IMR-90 (cell line): ENCODE data around the gene RPH3AL. TPM values are rescaled to one million over a fixed set of nuclear protein-coding genes. Genes with fewer than 3 reads are reported as not detected.

Experiments
- ATAC-seq: fragments of 200-7000 bp; cut with Tn5 transposase; 2 replicates; pipeline ENCODE4 v1.9.1; 2020; ENCODE audit warnings: low read depth, mild to moderate bottlenecking, moderate library complexity
- BruUV-seq: library from RNA; stranded (reverse); fragments of 400-500 nt; replicated peaks from 2 replicates; lab custom pipeline; 2021; lab: Mats Ljungman, UMichigan
- CTCF ChIA-PET: fragments of 300-600 bp; formaldehyde crosslinking; extraction: SDS; loops from one replicate; lab custom pipeline; 2021; ENCODE audit warnings: antibody characterized with exemption; lab: Yijun Ruan, JAX
- POLR2A ChIA-PET: fragments of 300-600 bp; sonication (Branson Sonifier 250); formaldehyde crosslinking; loops from one replicate; lab custom pipeline; 2022; ENCODE audit warnings: antibody characterized with exemption; ENCODE audit not compliant: unreplicated experiment; lab: Charles Lee
- DNase-seq: peaks from one replicate; pipeline ENCODE4 v3.0.0; 2013
- H2AFZ ChIP-seq: replicated peaks from 2 replicates; pipeline ENCODE3; 2013; ENCODE audit warnings: low read length, mild to moderate bottlenecking; ENCODE audit not compliant: poor library complexity
- H2AK5ac ChIP-seq: 2 replicates; pipeline ENCODE4 v1.6.1; 2013; ENCODE audit warnings: low read depth, low read length, inconsistent platforms
- H2AK9ac ChIP-seq: replicated peaks from 2 replicates; pipeline ENCODE3; 2013; ENCODE audit warnings: mild to moderate bottlenecking, low read depth, low read length, moderate library complexity; ENCODE audit not compliant: poor library complexity
- H2BK120ac ChIP-seq: 2 replicates; pipeline ENCODE4 v1.6.1; 2013; ENCODE audit warnings: low read depth, low read length, inconsistent platforms
- H2BK15ac ChIP-seq: 3 replicates; pipeline ENCODE4 v1.6.1; 2013; ENCODE audit warnings: low read depth, low read length, inconsistent platforms
- H2BK20ac ChIP-seq: 2 replicates; pipeline ENCODE4 v1.6.1; 2013; ENCODE audit warnings: low read depth, mild to moderate bottlenecking, inconsistent platforms, low read length, moderate library complexity
- H2BK5ac ChIP-seq: 2 replicates; pipeline ENCODE4 v1.6.1; 2013; ENCODE audit warnings: mild to moderate bottlenecking, low read depth, low read length, inconsistent platforms; ENCODE audit not compliant: poor library complexity, severe bottlenecking
- H3K14ac ChIP-seq: replicated peaks from 2 replicates; pipeline ENCODE4 v1.6.1; 2013; ENCODE audit warnings: low read depth, low read length, inconsistent platforms
- H3K18ac ChIP-seq: 2 replicates; pipeline ENCODE4 v1.6.1; 2013; ENCODE audit warnings: low read depth, low read length, control low read depth
- H3K23ac ChIP-seq: 2 replicates; pipeline ENCODE4 v1.6.1; 2013; ENCODE audit warnings: low read depth, low read length, inconsistent platforms
- H3K27ac ChIP-seq: 2 replicates; pipeline ENCODE4 v1.5.1; 2013; ENCODE audit warnings: mild to moderate bottlenecking, control low read depth, low read length; ENCODE audit not compliant: insufficient read depth
- H3K27me3 ChIP-seq: 2 replicates; pipeline ENCODE4 v1.6.1; 2013; ENCODE audit warnings: low read length; ENCODE audit not compliant: control insufficient read depth, insufficient read depth
- H3K36me3 ChIP-seq: 2 replicates; pipeline ENCODE4 v1.6.1; 2013; ENCODE audit warnings: low read length, mixed read lengths; ENCODE audit not compliant: control insufficient read depth, insufficient read depth
- H3K4ac ChIP-seq: 2 replicates; pipeline ENCODE4 v1.6.1; 2013; ENCODE audit warnings: low read depth, low read length, inconsistent platforms
- H3K4me1 ChIP-seq: 2 replicates; pipeline ENCODE4 v1.6.1; 2013; ENCODE audit warnings: low read length, mixed read lengths; ENCODE audit not compliant: control insufficient read depth, insufficient read depth
- H3K4me2 ChIP-seq: 2 replicates; pipeline ENCODE4 v1.6.1; 2013; ENCODE audit warnings: low read depth, mild to moderate bottlenecking, control low read depth, low read length, moderate library complexity
- H3K4me3 ChIP-seq: 2 replicates; pipeline ENCODE4 v1.5.1; 2013; ENCODE audit warnings: low read depth, mild to moderate bottlenecking, control low read depth, low read length, moderate library complexity; ENCODE audit not compliant: insufficient read depth
- H3K56ac ChIP-seq: 2 replicates; pipeline ENCODE4 v1.6.1; 2013; ENCODE audit warnings: low read length, inconsistent platforms; ENCODE audit not compliant: insufficient read depth; ENCODE audit errors: extremely low read depth
- H3K79me1 ChIP-seq, 2 experiments: 2 replicates each; pipeline ENCODE4 v1.6.1; 2013; ENCODE audit warnings: low read length in 2 of 2, inconsistent platforms in 1 of 2, low read depth in 1 of 2
- H3K9ac ChIP-seq: 2 replicates; pipeline ENCODE4 v1.6.1; 2013; ENCODE audit warnings: low read depth, low read length, control low read depth
- H3K9me1 ChIP-seq: 2 replicates; pipeline ENCODE4 v1.6.1; 2013; ENCODE audit warnings: low read length, inconsistent platforms; ENCODE audit not compliant: insufficient read depth
- H3K9me3 ChIP-seq: 2 replicates; pipeline ENCODE4 v1.6.1; 2013; ENCODE audit warnings: low read length; ENCODE audit not compliant: control insufficient read depth, insufficient read depth
- H4K20me1 ChIP-seq: 2 replicates; pipeline ENCODE4 v1.6.1; 2013; ENCODE audit warnings: low read length, inconsistent platforms; ENCODE audit not compliant: insufficient read depth
- H4K5ac ChIP-seq: 2 replicates; pipeline ENCODE4 v1.6.1; 2013; ENCODE audit warnings: mild to moderate bottlenecking, low read depth, low read length, control low read depth
- H4K8ac ChIP-seq, 2 experiments: 2 replicates each; pipeline ENCODE4 v1.6.1; 2013; ENCODE audit warnings: low read depth in 2 of 2, low read length in 2 of 2, control low read depth in 1 of 2, inconsistent platforms in 1 of 2
- H4K91ac ChIP-seq: 2 replicates; pipeline ENCODE4 v1.6.1; 2013; ENCODE audit warnings: low read depth, low read length, inconsistent platforms; ENCODE audit not compliant: insufficient read depth
- BHLHE40 ChIP-seq: fragments of 150-350 bp; IDR thresholded peaks from 2 replicates; pipeline ENCODE4 v1.6.1; 2016; ENCODE audit warnings: mild to moderate bottlenecking, low read depth, low read length
- CEBPB ChIP-seq: IDR thresholded peaks from 2 replicates; pipeline ENCODE4 v1.6.1; 2012; ENCODE audit warnings: low read depth, low read length, improper control_type of control experiment
- CHD1 ChIP-seq: IDR thresholded peaks from 2 replicates; pipeline ENCODE4 v1.6.1; 2012; ENCODE audit warnings: low read depth, low read length, improper control_type of control experiment
- ELK1 ChIP-seq: fragments of 150-350 bp; IDR thresholded peaks from 2 replicates; pipeline ENCODE4 v1.6.1; 2016; ENCODE audit warnings: low read depth, mild to moderate bottlenecking, low read length, moderate library complexity, borderline replicate concordance
- FOS ChIP-seq: fragments of 150-350 bp; IDR thresholded peaks from 2 replicates; pipeline ENCODE4 v1.6.1; 2016; ENCODE audit warnings: low read depth, low read length
- MAFK ChIP-seq: IDR thresholded peaks from 2 replicates; pipeline ENCODE4 v1.6.1; 2012; ENCODE audit warnings: low read depth, low read length, improper control_type of control experiment
- MAZ ChIP-seq: IDR thresholded peaks from 2 replicates; pipeline ENCODE4 v1.6.1; 2012; ENCODE audit warnings: low read depth, mild to moderate bottlenecking, low read length, improper control_type of control experiment, moderate library complexity, borderline replicate concordance
- MXI1 ChIP-seq: IDR thresholded peaks from 2 replicates; pipeline ENCODE4 v1.6.1; 2012; ENCODE audit warnings: low read depth, mild to moderate bottlenecking, low read length, moderate library complexity, borderline replicate concordance
- NFE2L2 ChIP-seq: fragments of 150-350 bp; IDR thresholded peaks from 2 replicates; pipeline ENCODE4 v1.6.1; 2016; ENCODE audit warnings: low read depth, mild to moderate bottlenecking, low read length
- POLR2A ChIP-seq: IDR thresholded peaks from 2 replicates; pipeline ENCODE4 v1.6.1; 2012; ENCODE audit warnings: mild to moderate bottlenecking, low read depth, low read length
- RAD21 ChIP-seq: IDR thresholded peaks from 2 replicates; pipeline ENCODE4 v1.6.1; 2012; ENCODE audit warnings: low read length, improper control_type of control experiment
- RFX5 ChIP-seq: IDR thresholded peaks from 2 replicates; pipeline ENCODE4 v1.8.0; 2012; ENCODE audit warnings: low read depth, mild to moderate bottlenecking, low read length, moderate library complexity
- SMC3 ChIP-seq: fragments of 150-350 bp; IDR thresholded peaks from 2 replicates; pipeline ENCODE4 v1.6.1; 2016; ENCODE audit warnings: low read depth, mild to moderate bottlenecking, antibody characterized with exemption, low read length, moderate library complexity
- USF2 ChIP-seq: fragments of 150-350 bp; IDR thresholded peaks from 2 replicates; pipeline ENCODE4 v1.6.1; 2017; ENCODE audit warnings: mild to moderate bottlenecking, antibody characterized with exemption, low read length, low read depth
- WGBS, 2 experiments: methylation state at CpG; one replicate each; pipeline versions ENCODE4 v1.1.5 to v1.1.7; 2013; ENCODE audit warnings: missing lambda C conversion rate in 2 of 2; ENCODE audit not compliant: insufficient read length in 1 of 2; ENCODE audit errors: extremely low coverage in 2 of 2; 5-methylcytosine and 5-hydroxymethylcytosine counted together
- dilution Hi-C: fragments of 300-500 bp; cut with HindIII; formaldehyde crosslinking; loops from one replicate; pipeline ENCODE4 v1.14.3; 2018; ENCODE audit warnings: low sequenced_read_pairs; ENCODE audit not compliant: unreplicated experiment
- in situ Hi-C: fragments of 300-500 bp; cut with MboI; formaldehyde crosslinking; loops from 3 replicates; pipeline ENCODE4 v1.14.3; 2019; ENCODE audit warnings: low sequenced_read_pairs, inconsistent platforms, mixed read lengths
- intact Hi-C: fragments of 100-400 bp; cut with micrococcal nuclease; formaldehyde crosslinking; loops from 2 replicates; pipeline ENCODE4 v1.10.0; 2022
- polyA plus RNA-seq, 3 experiments: library from polyadenylated mRNA; depleted of rRNA; stranded (reverse); fragments of >200 nt; gene quantifications; 2 replicates each; pipeline ENCODE4 v1.2.3, GENCODE V29; 2012; ENCODE audit warnings: low replicate concordance in 1 of 3
- total RNA-seq: library from RNA; depleted of rRNA; stranded (reverse); fragments of >200 nt; gene quantifications from 2 replicates; pipeline ENCODE4 v1.2.3, GENCODE V29; 2012
- TF ChIP-seq, protein P1 (sequence below): conservative IDR thresholded peaks from 2 replicates; pipeline ENCODE4 v1.5.1; 2012; ENCODE audit warnings: mild to moderate bottlenecking, low read depth, low read length, improper control_type of control experiment

The RPH3AL gene
- total and polyA plus RNA-seq, 2 of the 4 experiments (the other 2 are of a cell fraction), result 1.8 to 2.5 TPM

- dilution Hi-C loops, result no loop called here
- no peaks in the 10 kb centered on the region; the same call in 1 of the 2 replicates for H4K20me1 ChIP-seq
- no peak overlapping the region for H4K91ac ChIP-seq
- no peak overlapping the region for H2BK5ac ChIP-seq
- H2AK9ac ChIP-seq, result no peak overlapping the region
- in situ Hi-C loops, result no loop called here
- no peak overlapping the region for H2BK120ac ChIP-seq
- ATAC-seq, result peak; percentile 79
- H3K4me1 ChIP-seq, result no peaks in the 10 kb centered on the region
- H4K5ac ChIP-seq, result no peak overlapping the region
- H3K36me3 ChIP-seq, result no peaks in the 10 kb centered on the region; the same call in 1 of the 2 replicates
- no peaks in the 10 kb centered on the region for H3K9me1 ChIP-seq
- no peak overlapping the region for H2BK15ac ChIP-seq
- no peak overlapping the region for H2AFZ ChIP-seq
- H2BK20ac ChIP-seq, result no peak overlapping the region
- no peak overlapping the region for H4K8ac ChIP-seq
- H3K4me2 ChIP-seq, result no peak overlapping the region
- no peak overlapping the region for H3K56ac ChIP-seq
- H3K4ac ChIP-seq, result no peak overlapping the region
- no peak overlapping the region for H3K9ac ChIP-seq
- no TSS peak for BruUV-seq
- no peak overlapping the region for H3K27ac ChIP-seq
- H3K27me3 ChIP-seq, result peaks cover 26% of the 10 kb centered on the region
- ChIA-PET POLR2A (no interaction called here), CTCF (no interaction called here)
- H3K23ac ChIP-seq, result no peak overlapping the region
- H2AK5ac ChIP-seq, result no peak overlapping the region
- intact Hi-C loops, result no loop called here
- H3K18ac ChIP-seq, result no peak overlapping the region
- H3K9me3 ChIP-seq, result no peaks in the 10 kb centered on the region
- no peak overlapping the region for H3K14ac ChIP-seq
- H3K79me1 ChIP-seq, result no peaks in the 10 kb centered on the region
- DNase-seq, result peak; percentile 43
- no peak overlapping the region for H3K4me3 ChIP-seq
- WGBS, 2 experiments, result 37% methylated on average over 3 of the region's 16 CpGs; no CpG with 5 or more reads in 1 of the 2 experiments
- TF ChIP-seq SMC3, result peak; percentile 51
- no peak for TF ChIP-seq CHD1
- no peak for TF ChIP-seq USF2
- TF ChIP-seq, protein P1, sequence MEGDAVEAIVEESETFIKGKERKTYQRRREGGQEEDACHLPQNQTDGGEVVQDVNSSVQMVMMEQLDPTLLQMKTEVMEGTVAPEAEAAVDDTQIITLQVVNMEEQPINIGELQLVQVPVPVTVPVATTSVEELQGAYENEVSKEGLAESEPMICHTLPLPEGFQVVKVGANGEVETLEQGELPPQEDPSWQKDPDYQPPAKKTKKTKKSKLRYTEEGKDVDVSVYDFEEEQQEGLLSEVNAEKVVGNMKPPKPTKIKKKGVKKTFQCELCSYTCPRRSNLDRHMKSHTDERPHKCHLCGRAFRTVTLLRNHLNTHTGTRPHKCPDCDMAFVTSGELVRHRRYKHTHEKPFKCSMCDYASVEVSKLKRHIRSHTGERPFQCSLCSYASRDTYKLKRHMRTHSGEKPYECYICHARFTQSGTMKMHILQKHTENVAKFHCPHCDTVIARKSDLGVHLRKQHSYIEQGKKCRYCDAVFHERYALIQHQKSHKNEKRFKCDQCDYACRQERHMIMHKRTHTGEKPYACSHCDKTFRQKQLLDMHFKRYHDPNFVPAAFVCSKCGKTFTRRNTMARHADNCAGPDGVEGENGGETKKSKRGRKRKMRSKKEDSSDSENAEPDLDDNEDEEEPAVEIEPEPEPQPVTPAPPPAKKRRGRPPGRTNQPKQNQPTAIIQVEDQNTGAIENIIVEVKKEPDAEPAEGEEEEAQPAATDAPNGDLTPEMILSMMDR, result peak; percentile 60
- TF ChIP-seq CEBPB, result no peak
- no peak for TF ChIP-seq MXI1
- TF ChIP-seq ELK1, result no peak
- no peak for TF ChIP-seq FOS
- TF ChIP-seq MAZ, result no peak
- TF ChIP-seq BHLHE40, result no peak
- TF ChIP-seq POLR2A, result no peak
- no peak for TF ChIP-seq NFE2L2
- TF ChIP-seq RFX5, result no peak
- no peak for TF ChIP-seq MAFK
- TF ChIP-seq RAD21, result peak; percentile 66
These were observed 188.0 kb downstream of the RPH3AL start for GRCh38 chr17:164303-165235.
